Right ventricle myocardium superior (tissue), 1 donor: ENCODE data around the gene TRIM8. TPM values are rescaled to one million over a fixed set of nuclear protein-coding genes. Genes with fewer than 3 reads are reported as not detected.
A peak's percentile ranks its signal among the peaks of the same experiment; 100 is the strongest.
"Not testable (repeated sequence)": the region's sequence is repeated elsewhere in the genome, so short reads cannot be mapped to it uniquely, and the experiment has no call there.

Experiments
- ATAC-seq: fragments of 200-7000 bp; cut with Tn5 transposase; one replicate; pipeline ENCODE4 v1.9.1; 2020; ENCODE audit warnings: mild to moderate bottlenecking; ENCODE audit not compliant: poor library complexity
- DNase-seq: peaks from one replicate; pipeline ENCODE4 v3.0.0-alpha.2; 2020
- intact Hi-C: fragments of 100-400 bp; cut with DNase I; formaldehyde crosslinking; loops from one replicate; pipeline ENCODE4 v1.11.2; 2022
- total RNA-seq: library from RNA; stranded (reverse); fragmentation: NEBNext Ultra II Directional; extraction: Animal tissue kit (Norgen Biotek cat#: 25700); gene quantifications from one replicate; pipeline ENCODE4 v1.2.1, GENCODE V29; 2021
- donor health status: DM: no; HTN: yes; CAD: no; lungs with severe emphysema.

The TRIM8 gene
- total RNA-seq, 1 donor from 2014 or later, result 103 TPM

GRCh38 chr10:102657451-102657850 is 13.2 kb downstream of the TRIM8 start:
- DNase-seq (peak; percentile 17), ATAC-seq (no peak)
- intact Hi-C loops, result no loop called here

GRCh38 chr10:102657984-102658724 is 13.9 kb downstream of the TRIM8 start:
- intact Hi-C loops, result no loop called here
- no peak for ATAC-seq
- DNase-seq, result no peak

- ATAC-seq, result no peak
- DNase-seq, result no peak
- intact Hi-C loops, result no loop called here
Observed at GRCh38 chr10:102658802-102659201, 14.5 kb downstream of the TRIM8 start.

- peak; percentile 83 for DNase-seq
- intact Hi-C loops, result no loop called here
- peak; percentile 76 for ATAC-seq
Observed at GRCh38 chr10:102660888-102661657, 16.8 kb downstream of the TRIM8 start.

GRCh38 chr10:102661658-102662028 is 17.4 kb downstream of the TRIM8 start:
- ATAC-seq (peak; percentile 6), DNase-seq (no peak)
- intact Hi-C loops, result no loop called here

GRCh38 chr10:102665904-102666509 is 21.7 kb downstream of the TRIM8 start:
- intact Hi-C loops, result no loop called here
- DNase-seq, result no peak
- ATAC-seq, result no peak

GRCh38 chr10:102667411-102667810 is 23.1 kb downstream of the TRIM8 start:
- ATAC-seq, intact Hi-C loops, DNase-seq: not testable (repeated sequence)

- ATAC-seq, result no peak
- intact Hi-C loops, result no loop called here
- no peak for DNase-seq
Observed at GRCh38 chr10:102668326-102669107, 24.2 kb downstream of the TRIM8 start.

- peak; percentile 75 for ATAC-seq
- DNase-seq, result peak; percentile 75
- intact Hi-C loops, result no loop called here
Observed at GRCh38 chr10:102669206-102670064, 25.2 kb downstream of the TRIM8 start.

GRCh38 chr10:102670065-102670670 is 25.9 kb downstream of the TRIM8 start:
- intact Hi-C loops, result no loop called here
- DNase-seq, result no peak
- ATAC-seq, result no peak

- intact Hi-C loops, result no loop called here
- ATAC-seq (no peak), DNase-seq (no peak)
Observed at GRCh38 chr10:102670871-102671434, 26.7 kb downstream of the TRIM8 start.

- DNase-seq, result no peak
- no peak for ATAC-seq
- intact Hi-C loops, result no loop called here
Observed at GRCh38 chr10:102673236-102673818, 29.0 kb downstream of the TRIM8 start.

GRCh38 chr10:102673819-102674511 is 29.7 kb downstream of the TRIM8 start:
- DNase-seq, result peak; percentile 73
- intact Hi-C loops, result no loop called here

GRCh38 chr10:102674566-102674965 is 30.3 kb downstream of the TRIM8 start:
- ATAC-seq, result peak; percentile 23
- intact Hi-C loops, result no loop called here
- DNase-seq, result no peak

More at GRCh38 chr10:102673819-102674511, 29.7 kb downstream of the TRIM8 start:
- peak; percentile 66 for ATAC-seq

- ATAC-seq, result no peak
- no peak for DNase-seq
- intact Hi-C loops, result no loop called here
Observed at GRCh38 chr10:102675011-102675665, 30.9 kb downstream of the TRIM8 start.
